Neural cell (in vitro differentiated cells): ENCODE data around the gene TPRG1. TPM values are rescaled to one million over a fixed set of nuclear protein-coding genes. Genes with fewer than 3 reads are reported as not detected.

Source experiments
- H2AFZ ChIP-seq: fragments of 200-600, 300-800 bp; sonication (generic), shearing (Covaris generic); 2 replicates; pipeline ENCODE4 v1.6.0; 2014; ENCODE audit warnings: low read depth, mild to moderate bottlenecking, antibody characterized with exemption, low read length, moderate library complexity
- H3F3A ChIP-seq: fragments of 200-600 bp; shearing (Covaris generic); 2 replicates; pipeline ENCODE4 v1.6.1; 2016; ENCODE audit warnings: mild to moderate bottlenecking, moderate library complexity, mixed read lengths, antibody characterized with exemption, low read length; ENCODE audit not compliant: insufficient read depth, poor library complexity, severe bottlenecking
- H3K27ac ChIP-seq: fragments of 200-600, 300-800 bp; sonication (generic), shearing (Covaris generic); 2 replicates; pipeline ENCODE4 v1.5.1; 2014; ENCODE audit warnings: mild to moderate bottlenecking, low read length, moderate library complexity
- H3K27me3 ChIP-seq: fragments of 300-800, 200-600 bp; sonication (generic), shearing (Covaris generic); 2 replicates; pipeline ENCODE4 v1.6.0; 2014; ENCODE audit warnings: mild to moderate bottlenecking, low read depth, low read length, moderate library complexity; ENCODE audit not compliant: insufficient read depth
- H3K36me3 ChIP-seq: fragments of 300-800, 200-600 bp; sonication (generic), shearing (Covaris generic); 2 replicates; pipeline ENCODE4 v1.5.1; 2014; ENCODE audit warnings: mild to moderate bottlenecking, antibody characterized with exemption, low read length, moderate library complexity; ENCODE audit not compliant: insufficient read depth
- H3K4me2 ChIP-seq: fragments of 300-800, 200-600 bp; sonication (generic), shearing (Covaris generic); 2 replicates; pipeline ENCODE4 v1.6.0; 2014; ENCODE audit warnings: mild to moderate bottlenecking, low read length
- H3K4me3 ChIP-seq: fragments of 300-800, 200-600 bp; sonication (generic), shearing (Covaris generic); 2 replicates; pipeline ENCODE4 v1.5.1; 2014; ENCODE audit warnings: mild to moderate bottlenecking, low read length, moderate library complexity
- H3K79me2 ChIP-seq: fragments of 200-600 bp; shearing (Covaris generic); replicated peaks from 2 replicates; pipeline ENCODE4 v1.6.0; 2014; ENCODE audit warnings: mild to moderate bottlenecking, low read length, moderate library complexity; ENCODE audit not compliant: insufficient read depth
- H3K9ac ChIP-seq: fragments of 300-800, 200-600 bp; sonication (generic), shearing (Covaris generic); 2 replicates; pipeline ENCODE4 v1.6.1; 2016; ENCODE audit warnings: mild to moderate bottlenecking, low read length, mixed read lengths
- H3K9me2 ChIP-seq: fragments of 200-600 bp; shearing (Covaris generic); 2 replicates; pipeline ENCODE4 v1.6.1; 2016; ENCODE audit warnings: mild to moderate bottlenecking, low read length, mixed read lengths; ENCODE audit not compliant: insufficient read depth
- H3K9me3 ChIP-seq: fragments of 200-600, 300-800 bp; sonication (generic), shearing (Covaris generic); 2 replicates; pipeline ENCODE4 v1.6.1; 2016; ENCODE audit warnings: mild to moderate bottlenecking, mixed run types, low read length, moderate library complexity, mixed read lengths
- H4K20me1 ChIP-seq: fragments of 200-600 bp; shearing (Covaris generic); 2 replicates; pipeline ENCODE4 v1.6.1; 2016; ENCODE audit warnings: mild to moderate bottlenecking, mixed run types; ENCODE audit not compliant: insufficient read depth
- EP300 ChIP-seq: fragments of 450-650 bp; conservative IDR thresholded peaks from 2 replicates; pipeline ENCODE4 v1.6.1; 2014; ENCODE audit warnings: antibody characterized with exemption, mild to moderate bottlenecking, moderate library complexity; ENCODE audit not compliant: poor library complexity, severe bottlenecking
- EZH2 ChIP-seq: fragments of 200-600, 300-800 bp; shearing (Covaris generic), sonication (generic); IDR thresholded peaks from 2 replicates; pipeline ENCODE4 v1.6.1; 2014; ENCODE audit warnings: antibody characterized with exemption, low read length, borderline replicate concordance, mild to moderate bottlenecking; ENCODE audit not compliant: insufficient read depth, poor library complexity, severe bottlenecking
- MXI1 ChIP-seq: fragments of 450-650 bp; conservative IDR thresholded peaks from 2 replicates; pipeline ENCODE4 v1.6.1; 2014; ENCODE audit warnings: antibody characterized with exemption, mild to moderate bottlenecking; ENCODE audit not compliant: poor library complexity, severe bottlenecking
- POLR2AphosphoS5 ChIP-seq: IDR thresholded peaks from 2 replicates; pipeline ENCODE4 v1.6.1; 2012
- RAD21 ChIP-seq: fragments of 450-650 bp; conservative IDR thresholded peaks from 2 replicates; pipeline ENCODE4 v1.6.1; 2014; ENCODE audit warnings: antibody characterized with exemption, mild to moderate bottlenecking, moderate library complexity
- REST ChIP-seq: IDR thresholded peaks from 2 replicates; pipeline ENCODE4 v1.6.1; 2012; ENCODE audit warnings: borderline replicate concordance
- SMC3 ChIP-seq: fragments of 450-650 bp; conservative IDR thresholded peaks from 2 replicates; pipeline ENCODE4 v1.6.1; 2014; ENCODE audit warnings: antibody characterized with exemption, mild to moderate bottlenecking, moderate library complexity; ENCODE audit not compliant: poor library complexity
- TAF1 ChIP-seq: IDR thresholded peaks from 2 replicates; pipeline ENCODE4 v1.6.1; 2012; ENCODE audit warnings: low read depth
- polyA plus RNA-seq: library from polyadenylated mRNA; depleted of rRNA; stranded (reverse); fragments of >200 nt; gene quantifications from 2 replicates; pipeline ENCODE4 v1.2.3, GENCODE V29; 2014
- TF ChIP-seq, protein P1 (sequence below): fragments of 450-650 bp; IDR thresholded peaks from 2 replicates; pipeline ENCODE4 v1.5.1; 2014; ENCODE audit warnings: antibody characterized with exemption, mild to moderate bottlenecking, moderate library complexity; ENCODE audit not compliant: poor library complexity, severe bottlenecking

Gene TPRG1
- polyA plus RNA-seq, 1 donor from 2014 or later, result 0.17 TPM

DNA sequence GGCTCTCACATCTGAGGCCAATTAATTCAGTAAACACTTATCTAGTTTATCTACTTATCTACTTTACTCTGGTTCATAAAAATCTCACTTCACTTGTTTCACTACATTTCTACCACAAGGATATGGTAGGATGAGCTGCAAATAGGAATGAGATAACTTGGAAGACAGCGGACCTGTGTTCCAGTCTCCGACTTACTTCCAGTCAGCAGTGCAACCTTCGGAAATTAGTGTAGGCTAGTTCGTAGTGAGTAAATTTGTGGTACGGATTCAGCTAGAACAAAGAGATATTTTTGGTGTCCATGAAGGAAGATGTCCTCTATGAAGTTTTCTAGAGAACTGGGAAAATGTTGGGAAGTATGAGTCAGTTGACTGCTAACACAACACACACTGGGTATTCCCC lies 66.3 kb downstream of the TPRG1 start:
- H3K79me2 ChIP-seq, result no peaks in the 10 kb centered on the region
- H3K27me3 ChIP-seq, result no peaks in the 10 kb centered on the region

GRCh38 chr3:189239616-189240015 lies 67.8 kb downstream of the TPRG1 start:
- Histone ChIP-seq H4K20me1 (no peaks in the 10 kb centered on the region), H2AFZ (no peak overlapping the region), H3K9me3 (no peaks in the 10 kb centered on the region), H3K9ac (no peak overlapping the region), H3K27ac (no peak overlapping the region), H3K36me3 (no peaks in the 10 kb centered on the region), H3K9me2 (no peaks in the 10 kb centered on the region), H3K79me2 (no peaks in the 10 kb centered on the region), H3F3A (no peaks in the 10 kb centered on the region), H3K4me2 (no peak overlapping the region), H3K27me3 (no peaks in the 10 kb centered on the region), H3K4me3 (no peak overlapping the region)
- TF ChIP-seq EZH2, result no peak
- no peak for TF ChIP-seq REST
- no peak for TF ChIP-seq TAF1
- no peak for TF ChIP-seq RAD21
- TF ChIP-seq MXI1, result no peak
- TF ChIP-seq POLR2AphosphoS5, result no peak
- TF ChIP-seq, protein P1, sequence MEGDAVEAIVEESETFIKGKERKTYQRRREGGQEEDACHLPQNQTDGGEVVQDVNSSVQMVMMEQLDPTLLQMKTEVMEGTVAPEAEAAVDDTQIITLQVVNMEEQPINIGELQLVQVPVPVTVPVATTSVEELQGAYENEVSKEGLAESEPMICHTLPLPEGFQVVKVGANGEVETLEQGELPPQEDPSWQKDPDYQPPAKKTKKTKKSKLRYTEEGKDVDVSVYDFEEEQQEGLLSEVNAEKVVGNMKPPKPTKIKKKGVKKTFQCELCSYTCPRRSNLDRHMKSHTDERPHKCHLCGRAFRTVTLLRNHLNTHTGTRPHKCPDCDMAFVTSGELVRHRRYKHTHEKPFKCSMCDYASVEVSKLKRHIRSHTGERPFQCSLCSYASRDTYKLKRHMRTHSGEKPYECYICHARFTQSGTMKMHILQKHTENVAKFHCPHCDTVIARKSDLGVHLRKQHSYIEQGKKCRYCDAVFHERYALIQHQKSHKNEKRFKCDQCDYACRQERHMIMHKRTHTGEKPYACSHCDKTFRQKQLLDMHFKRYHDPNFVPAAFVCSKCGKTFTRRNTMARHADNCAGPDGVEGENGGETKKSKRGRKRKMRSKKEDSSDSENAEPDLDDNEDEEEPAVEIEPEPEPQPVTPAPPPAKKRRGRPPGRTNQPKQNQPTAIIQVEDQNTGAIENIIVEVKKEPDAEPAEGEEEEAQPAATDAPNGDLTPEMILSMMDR, result no peak
- no peak for TF ChIP-seq EP300
- TF ChIP-seq SMC3, result no peak

More for the DNA sequence above, 66.3 kb downstream of the TPRG1 start:
- H3K4me2 ChIP-seq, result no peak overlapping the region
- H3K27ac ChIP-seq, result no peak overlapping the region
- H3K4me3 ChIP-seq, result no peak overlapping the region
- H4K20me1 ChIP-seq, result no peaks in the 10 kb centered on the region
- no peaks in the 10 kb centered on the region for H3K9me2 ChIP-seq
- no peaks in the 10 kb centered on the region for H3F3A ChIP-seq
- no peak overlapping the region for H2AFZ ChIP-seq
- no peak overlapping the region for H3K9ac ChIP-seq
- TF ChIP-seq SMC3, result no peak
- no peak for TF ChIP-seq EP300
- no peak for TF ChIP-seq EZH2
- TF ChIP-seq, protein P1, result no peak
- no peak for TF ChIP-seq POLR2AphosphoS5
- no peaks in the 10 kb centered on the region for H3K36me3 ChIP-seq
- H3K9me3 ChIP-seq, result no peaks in the 10 kb centered on the region
